Type B pancreatic cell (in vitro differentiated cells): ENCODE results near the gene ACOXL. TPM values are rescaled to one million over a fixed set of nuclear protein-coding genes. Genes with fewer than 3 reads are reported as not detected.

Experiments
- DNase-seq: peaks from one replicate; pipeline ENCODE4 v3.0.0; 2021; ENCODE audit warnings: mixed read lengths; ENCODE audit not compliant: unreplicated experiment; ENCODE audit errors: extremely low spot score
- H3K27ac Mint-ChIP-seq: 2 replicates; pipeline ENCODE4 v1.8.0; 2021; ENCODE audit warnings: mild to moderate bottlenecking, mixed read lengths
- H3K27me3 Mint-ChIP-seq: 2 replicates; pipeline ENCODE4 v1.8.0; 2021; ENCODE audit warnings: mixed read lengths
- H3K36me3 Mint-ChIP-seq: 2 replicates; pipeline ENCODE4 v1.8.0; 2021; ENCODE audit warnings: mixed read lengths
- H3K4me1 Mint-ChIP-seq: one replicate; pipeline ENCODE4 v1.8.0; 2021; ENCODE audit warnings: mixed read lengths; ENCODE audit not compliant: unreplicated experiment
- H3K4me3 Mint-ChIP-seq: 2 replicates; pipeline ENCODE4 v1.8.0; 2021; ENCODE audit warnings: mild to moderate bottlenecking, mixed read lengths
- H3K9me3 Mint-ChIP-seq: 2 replicates; pipeline ENCODE4 v1.8.0; 2021; ENCODE audit warnings: mixed read lengths
- total RNA-seq: library from RNA; stranded (reverse); gene quantifications from 2 replicates; pipeline ENCODE4 v1.2.1, GENCODE V29; 2021; ENCODE audit warnings: low replicate concordance
- TF ChIP-seq, protein P1 (sequence below): fragments of 200-600 bp; sonication (generic); conservative IDR thresholded peaks from 2 replicates; pipeline ENCODE4 v1.5.0; 2021; ENCODE audit warnings: antibody characterized with exemption, mild to moderate bottlenecking

ACOXL gene
- total RNA-seq, 1 donor from 2014 or later: 1.4 TPM

DNA sequence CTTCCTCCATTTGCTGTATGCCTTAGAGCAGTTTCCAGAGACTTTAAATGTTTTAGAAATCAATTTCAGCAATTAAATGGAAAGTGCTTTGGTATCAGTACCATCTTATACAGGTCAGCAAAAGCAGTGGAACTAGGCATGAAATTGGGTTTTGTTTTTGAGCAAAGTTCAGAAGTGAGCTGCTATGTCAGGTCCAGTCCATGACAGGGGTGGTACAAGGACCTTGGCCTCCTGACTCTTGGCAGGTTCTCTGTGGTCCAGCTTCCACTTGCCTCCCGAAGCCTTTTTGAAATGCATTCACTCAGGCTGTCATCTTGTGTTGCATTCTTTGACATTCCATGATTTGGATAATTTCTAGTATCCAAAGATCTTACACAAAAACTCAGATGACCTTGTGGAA lies 159.3 kb downstream of the ACOXL start:
- Mint-ChIP-seq H3K36me3 (no peaks in the 10 kb centered on the region), H3K27me3 (peaks cover 4% of the 10 kb centered on the region), H3K9me3 (no peaks in the 10 kb centered on the region), H3K4me3 (no peak overlapping the region), H3K4me1 (peaks cover 3% of the 10 kb centered on the region), H3K27ac (no peak overlapping the region)
- TF ChIP-seq, protein P1, sequence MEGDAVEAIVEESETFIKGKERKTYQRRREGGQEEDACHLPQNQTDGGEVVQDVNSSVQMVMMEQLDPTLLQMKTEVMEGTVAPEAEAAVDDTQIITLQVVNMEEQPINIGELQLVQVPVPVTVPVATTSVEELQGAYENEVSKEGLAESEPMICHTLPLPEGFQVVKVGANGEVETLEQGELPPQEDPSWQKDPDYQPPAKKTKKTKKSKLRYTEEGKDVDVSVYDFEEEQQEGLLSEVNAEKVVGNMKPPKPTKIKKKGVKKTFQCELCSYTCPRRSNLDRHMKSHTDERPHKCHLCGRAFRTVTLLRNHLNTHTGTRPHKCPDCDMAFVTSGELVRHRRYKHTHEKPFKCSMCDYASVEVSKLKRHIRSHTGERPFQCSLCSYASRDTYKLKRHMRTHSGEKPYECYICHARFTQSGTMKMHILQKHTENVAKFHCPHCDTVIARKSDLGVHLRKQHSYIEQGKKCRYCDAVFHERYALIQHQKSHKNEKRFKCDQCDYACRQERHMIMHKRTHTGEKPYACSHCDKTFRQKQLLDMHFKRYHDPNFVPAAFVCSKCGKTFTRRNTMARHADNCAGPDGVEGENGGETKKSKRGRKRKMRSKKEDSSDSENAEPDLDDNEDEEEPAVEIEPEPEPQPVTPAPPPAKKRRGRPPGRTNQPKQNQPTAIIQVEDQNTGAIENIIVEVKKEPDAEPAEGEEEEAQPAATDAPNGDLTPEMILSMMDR: no peak
- no peak for DNase-seq

DNA sequence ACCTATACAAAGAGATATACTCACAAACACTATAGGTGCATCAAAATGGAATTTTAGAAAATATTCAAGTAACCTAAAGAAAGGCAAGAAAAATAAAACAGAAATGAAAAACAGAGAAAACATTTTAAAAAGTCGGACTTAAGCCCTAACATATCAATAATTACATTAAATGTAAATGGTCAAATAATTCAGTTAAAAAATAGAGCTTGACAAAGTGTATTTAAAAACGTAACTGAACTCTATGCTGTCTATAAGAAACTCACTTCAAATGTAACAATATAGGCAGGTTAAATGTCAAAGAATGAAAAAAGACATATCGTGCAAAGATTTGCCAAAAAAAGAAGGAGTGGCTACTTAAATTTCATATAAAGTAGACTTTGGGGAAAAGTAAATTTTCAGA lies 163.9 kb downstream of the ACOXL start:
- no peaks in the 10 kb centered on the region for H3K36me3 Mint-ChIP-seq
- DNase-seq: no peak
- H3K9me3 Mint-ChIP-seq: no peaks in the 10 kb centered on the region
- H3K4me1 Mint-ChIP-seq: no peaks in the 10 kb centered on the region
- H3K27ac Mint-ChIP-seq: no peak overlapping the region
- TF ChIP-seq, protein P1: no peak
- no peaks in the 10 kb centered on the region for H3K27me3 Mint-ChIP-seq
- H3K4me3 Mint-ChIP-seq: no peak overlapping the region

DNA sequence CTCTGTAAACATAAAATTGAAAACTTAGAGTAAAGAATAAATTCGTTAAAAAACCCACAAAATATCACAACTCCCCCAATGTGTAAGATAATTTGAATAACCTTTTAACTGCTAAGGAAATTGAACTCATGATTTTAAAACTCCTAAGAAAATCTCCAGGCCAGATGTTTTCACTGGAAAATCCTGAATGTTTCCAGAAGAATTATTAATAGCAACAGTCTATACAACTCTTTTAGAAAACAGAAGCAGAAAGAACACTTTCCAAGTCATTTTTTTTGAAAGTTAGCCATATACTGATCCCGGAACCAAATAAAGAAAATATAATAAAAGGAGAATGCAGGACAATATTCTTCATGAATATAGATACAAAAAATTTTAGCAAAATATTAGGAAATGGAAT lies 165.6 kb downstream of the ACOXL start:
- Mint-ChIP-seq H3K9me3 (no peaks in the 10 kb centered on the region), H3K27ac (no peak overlapping the region), H3K36me3 (no peaks in the 10 kb centered on the region), H3K4me3 (no peak overlapping the region), H3K27me3 (no peaks in the 10 kb centered on the region), H3K4me1 (no peaks in the 10 kb centered on the region)
- TF ChIP-seq, protein P1: no peak
- DNase-seq: no peak

DNA sequence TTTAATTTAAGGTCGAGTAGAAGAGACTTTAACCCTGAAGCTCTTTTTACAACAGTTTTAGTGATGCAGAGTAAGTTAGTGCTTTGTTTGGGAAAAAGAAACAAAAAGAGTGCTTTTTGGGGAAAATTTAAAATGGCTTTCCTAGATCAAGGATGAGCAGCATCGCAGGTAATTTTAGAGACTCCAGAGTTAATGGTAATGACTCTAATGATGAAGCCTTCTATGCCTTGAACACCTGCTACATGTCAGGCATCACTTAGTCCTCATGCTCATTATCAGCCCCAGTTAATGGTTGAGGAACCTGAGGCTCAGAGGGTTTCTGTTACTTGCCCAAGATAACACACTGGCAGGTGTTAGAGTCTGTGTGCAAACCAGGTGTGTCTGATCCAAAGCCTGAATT lies 167.8 kb downstream of the ACOXL start:
- no peak for DNase-seq
- H3K4me3 Mint-ChIP-seq: no peak overlapping the region
- peaks cover 9% of the 10 kb centered on the region for H3K4me1 Mint-ChIP-seq
- H3K9me3 Mint-ChIP-seq: no peaks in the 10 kb centered on the region
- no peaks in the 10 kb centered on the region for H3K27me3 Mint-ChIP-seq
- TF ChIP-seq, protein P1: no peak
- H3K27ac Mint-ChIP-seq: no peak overlapping the region
- H3K36me3 Mint-ChIP-seq: no peaks in the 10 kb centered on the region

DNA sequence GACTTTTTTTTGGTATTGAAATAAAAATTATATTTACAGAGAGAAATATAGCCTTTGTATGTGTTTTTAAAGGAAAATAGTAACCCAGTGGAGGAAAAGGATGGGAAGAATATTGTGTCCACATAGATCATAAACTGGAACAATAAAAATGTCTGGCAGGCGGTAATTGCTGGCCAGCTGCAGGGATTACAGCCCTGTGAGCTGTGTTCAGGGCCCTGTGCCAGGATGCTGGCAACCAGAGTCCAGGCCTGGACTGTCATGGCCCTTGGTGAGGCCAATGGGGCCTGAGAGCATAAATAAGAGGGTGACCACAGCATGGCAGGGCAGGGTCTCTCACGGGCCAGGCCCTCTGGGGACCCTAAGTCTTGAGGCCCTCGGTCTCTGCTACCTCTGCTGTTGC lies 171.2 kb downstream of the ACOXL start:
- Mint-ChIP-seq H3K9me3 (no peaks in the 10 kb centered on the region), H3K27me3 (no peaks in the 10 kb centered on the region), H3K4me3 (no peak overlapping the region), H3K27ac (no peak overlapping the region), H3K4me1 (peaks cover 9% of the 10 kb centered on the region), H3K36me3 (no peaks in the 10 kb centered on the region)
- TF ChIP-seq, protein P1: no peak
- no peak for DNase-seq
